Prostate gland (tissue), 2 donors: Measurements from ENCODE around the gene NUAK2.

ENCODE experiments used
- POLR2AphosphoS5 ChIP-seq: sonication (generic); formaldehyde crosslinking; IDR thresholded peaks from one replicate; pipeline ENCODE4 v1.6.1; 2017; ENCODE audit warnings: antibody characterized with exemption
- TF ChIP-seq, protein P1 (sequence below), 4 experiments: fragments of 200-600 bp in 2 of 4; fragments of 450-650 bp in 2 of 4; sonication (generic) in 2 of 4; IDR thresholded peaks; 1 replicate in 3 of 4; 2 replicates in 1 of 4; pipeline ENCODE4 v1.5.1; 2016 to 2019; ENCODE audit warnings: antibody characterized with exemption in 4 of 4, mild to moderate bottlenecking in 2 of 4, moderate library complexity in 2 of 4

DNA sequence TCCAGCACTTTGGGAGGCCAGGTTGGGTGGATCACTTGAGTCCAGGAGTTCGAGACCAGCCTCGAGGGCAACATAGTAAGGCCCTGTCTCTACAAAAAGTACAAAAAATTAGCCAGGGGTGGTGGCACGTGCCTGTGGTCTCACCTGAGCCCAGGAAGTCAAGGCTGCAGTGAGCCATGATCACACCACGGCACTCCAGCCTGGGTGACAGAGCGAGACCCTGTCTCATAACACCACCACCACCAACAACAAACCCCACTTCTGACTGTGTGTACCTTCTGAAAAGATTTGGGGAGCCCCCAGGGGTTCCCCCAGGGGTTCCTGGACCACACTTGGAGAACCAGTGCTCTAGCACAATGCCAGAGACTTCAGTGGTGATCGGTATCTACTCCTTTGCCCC, 29.9 kb downstream of the NUAK2 start:
- no peak for TF ChIP-seq POLR2AphosphoS5
- TF ChIP-seq, protein P1, sequence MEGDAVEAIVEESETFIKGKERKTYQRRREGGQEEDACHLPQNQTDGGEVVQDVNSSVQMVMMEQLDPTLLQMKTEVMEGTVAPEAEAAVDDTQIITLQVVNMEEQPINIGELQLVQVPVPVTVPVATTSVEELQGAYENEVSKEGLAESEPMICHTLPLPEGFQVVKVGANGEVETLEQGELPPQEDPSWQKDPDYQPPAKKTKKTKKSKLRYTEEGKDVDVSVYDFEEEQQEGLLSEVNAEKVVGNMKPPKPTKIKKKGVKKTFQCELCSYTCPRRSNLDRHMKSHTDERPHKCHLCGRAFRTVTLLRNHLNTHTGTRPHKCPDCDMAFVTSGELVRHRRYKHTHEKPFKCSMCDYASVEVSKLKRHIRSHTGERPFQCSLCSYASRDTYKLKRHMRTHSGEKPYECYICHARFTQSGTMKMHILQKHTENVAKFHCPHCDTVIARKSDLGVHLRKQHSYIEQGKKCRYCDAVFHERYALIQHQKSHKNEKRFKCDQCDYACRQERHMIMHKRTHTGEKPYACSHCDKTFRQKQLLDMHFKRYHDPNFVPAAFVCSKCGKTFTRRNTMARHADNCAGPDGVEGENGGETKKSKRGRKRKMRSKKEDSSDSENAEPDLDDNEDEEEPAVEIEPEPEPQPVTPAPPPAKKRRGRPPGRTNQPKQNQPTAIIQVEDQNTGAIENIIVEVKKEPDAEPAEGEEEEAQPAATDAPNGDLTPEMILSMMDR (IDR thresholded peaks at IDR 0.05): no peak
